Progenitor cell of endocrine pancreas (in vitro differentiated cells): ENCODE results near the gene DLEC1. TPM values are rescaled to one million over a fixed set of nuclear protein-coding genes. Genes with fewer than 3 reads are reported as not detected.

Experiments
- DNase-seq: peaks from one replicate; pipeline ENCODE4 v3.0.0; 2021; ENCODE audit warnings: low spot score; ENCODE audit not compliant: unreplicated experiment
- H3K27ac Mint-ChIP-seq: 2 replicates; pipeline ENCODE4 v1.8.0; 2021; ENCODE audit warnings: mild to moderate bottlenecking, moderate library complexity, mixed read lengths
- H3K27me3 Mint-ChIP-seq: 2 replicates; pipeline ENCODE4 v1.8.0; 2021; ENCODE audit warnings: mixed read lengths
- H3K36me3 Mint-ChIP-seq: 2 replicates; pipeline ENCODE4 v1.8.0; 2022; ENCODE audit warnings: mixed read lengths; ENCODE audit not compliant: insufficient read depth
- H3K4me1 Mint-ChIP-seq: 2 replicates; pipeline ENCODE4 v1.8.0; 2021; ENCODE audit warnings: low read depth, mixed read lengths
- H3K4me3 Mint-ChIP-seq: 2 replicates; pipeline ENCODE4 v1.8.0; 2021; ENCODE audit warnings: low read depth, mild to moderate bottlenecking, moderate library complexity, mixed read lengths
- H3K9me3 Mint-ChIP-seq: 2 replicates; pipeline ENCODE4 v1.8.0; 2021; ENCODE audit warnings: low read depth, mixed read lengths
- CTCF ChIP-seq: fragments of 200-600 bp; sonication (generic); IDR thresholded peaks from one replicate; pipeline ENCODE4 v1.5.0; 2021; ENCODE audit warnings: antibody characterized with exemption, mild to moderate bottlenecking; ENCODE audit not compliant: unreplicated experiment
- total RNA-seq: library from RNA; stranded (reverse); gene quantifications from 2 replicates; pipeline ENCODE4 v1.2.1, GENCODE V29; 2021

Gene DLEC1
- total RNA-seq, 1 donor from 2014 or later, result 1.3 TPM

- no peak overlapping the region for H3K27ac Mint-ChIP-seq
- no peak overlapping the region for H3K4me3 Mint-ChIP-seq
- no peak for TF ChIP-seq CTCF
- peaks cover 19% of the 10 kb centered on the region for H3K4me1 Mint-ChIP-seq
- peaks cover 3% of the 10 kb centered on the region for H3K9me3 Mint-ChIP-seq
- no peak for DNase-seq
- H3K36me3 Mint-ChIP-seq, result peaks cover 2% of the 10 kb centered on the region
- H3K27me3 Mint-ChIP-seq, result no peaks in the 10 kb centered on the region
Measured at GRCh38 chr3:38141173-38141951, 102.4 kb downstream of the DLEC1 start.

GRCh38 chr3:38141952-38142273 is 102.9 kb downstream of the DLEC1 start:
- Mint-ChIP-seq H3K4me1 (peaks cover 18% of the 10 kb centered on the region), H3K9me3 (peaks cover 8% of the 10 kb centered on the region), H3K36me3 (peaks cover 2% of the 10 kb centered on the region), H3K27ac (no peak overlapping the region), H3K4me3 (no peak overlapping the region), H3K27me3 (no peaks in the 10 kb centered on the region)
- TF ChIP-seq CTCF, result no peak
- DNase-seq, result no peak

GRCh38 chr3:38142959-38143358 is 104.0 kb downstream of the DLEC1 start:
- peaks cover 2% of the 10 kb centered on the region for H3K36me3 Mint-ChIP-seq
- no peaks in the 10 kb centered on the region for H3K27me3 Mint-ChIP-seq
- peaks cover 12% of the 10 kb centered on the region for H3K4me1 Mint-ChIP-seq
- H3K4me3 Mint-ChIP-seq, result no peak overlapping the region
- H3K27ac Mint-ChIP-seq, result no peak overlapping the region
- peaks cover 12% of the 10 kb centered on the region for H3K9me3 Mint-ChIP-seq
- DNase-seq, result no peak
- TF ChIP-seq CTCF, result no peak

GRCh38 chr3:38143511-38143910 is 104.5 kb downstream of the DLEC1 start:
- no peak for TF ChIP-seq CTCF
- Mint-ChIP-seq H3K4me1 (peaks cover 8% of the 10 kb centered on the region), H3K27ac (no peak overlapping the region), H3K4me3 (no peak overlapping the region), H3K36me3 (peaks cover 2% of the 10 kb centered on the region), H3K27me3 (no peaks in the 10 kb centered on the region), H3K9me3 (peaks cover 12% of the 10 kb centered on the region)
- no peak for DNase-seq

- no peaks in the 10 kb centered on the region for H3K4me1 Mint-ChIP-seq
- no peak overlapping the region for H3K27ac Mint-ChIP-seq
- no peak for DNase-seq
- H3K27me3 Mint-ChIP-seq, result no peaks in the 10 kb centered on the region
- no peak overlapping the region for H3K4me3 Mint-ChIP-seq
- no peaks in the 10 kb centered on the region for H3K36me3 Mint-ChIP-seq
- TF ChIP-seq CTCF, result no peak
- peaks cover 12% of the 10 kb centered on the region for H3K9me3 Mint-ChIP-seq
Measured at GRCh38 chr3:38146504-38146903, 107.5 kb downstream of the DLEC1 start.
